SK-N-SH (cell line): ENCODE data around the gene TXNRD1. TPM values are rescaled to one million over a fixed set of nuclear protein-coding genes. Genes with fewer than 3 reads are reported as not detected.

ENCODE experiments used
- CTCF ChIA-PET: fragments of 300-600, 350-600 bp; formaldehyde crosslinking; extraction: SDS; loops from one replicate; lab custom pipeline; 2021; lab: Yijun Ruan, JAX
- POLR2A ChIA-PET: fragments of 350-600 bp; sonication (Branson Sonifier 250); formaldehyde crosslinking; extraction: SDS; loops from one replicate; lab custom pipeline; 2020; ENCODE audit warnings: antibody characterized with exemption, inconsistent platforms; lab: Yijun Ruan, JAX
- DNase-seq: peaks from one replicate; pipeline ENCODE4 v3.0.0; 2012
- H2AFZ ChIP-seq: fragments of 200-600 bp; sonication (generic); 2 replicates; pipeline ENCODE4 v1.8.1; 2016; ENCODE audit warnings: antibody characterized with exemption, mild to moderate bottlenecking, low read depth
- H3F3A ChIP-seq: fragments of 200-600 bp; sonication (generic); replicated peaks from 2 replicates; pipeline ENCODE3; 2016; ENCODE audit warnings: antibody characterized with exemption, mild to moderate bottlenecking; ENCODE audit not compliant: insufficient read depth
- H3K27ac ChIP-seq, 2 experiments: fragments of 200-500 bp in 1 of 2; fragments of 200-600 bp in 1 of 2; sonication (Bioruptor generic) in 1 of 2; sonication (generic), shearing (Covaris generic) in 1 of 2; 2 replicates each; pipeline versions ENCODE4 v1.5.1 to v1.6.1; 2014 to 2016; ENCODE audit warnings: low read depth in 2 of 2, inconsistent platforms in 1 of 2, low read length in 1 of 2, mild to moderate bottlenecking in 1 of 2, mixed read lengths in 1 of 2
- H3K27me3 ChIP-seq: fragments of 200-600 bp; sonication (generic), shearing (Covaris generic); 2 replicates; pipeline ENCODE4 v1.6.1; 2016; ENCODE audit warnings: mixed run types; ENCODE audit not compliant: insufficient read depth
- H3K36me3 ChIP-seq, 2 experiments: fragments of 200-500 bp in 1 of 2; fragments of 200-600 bp in 1 of 2; sonication (Bioruptor generic) in 1 of 2; sonication (generic) in 1 of 2; replicated peaks in 1 of 2; 2 replicates each; pipeline versions ENCODE3 to v1.5.1; 2014 to 2016; ENCODE audit warnings: low read length in 1 of 2, mild to moderate bottlenecking in 1 of 2; ENCODE audit not compliant: insufficient read depth in 2 of 2, control insufficient read depth in 1 of 2
- H3K4me1 ChIP-seq, 2 experiments: fragments of 200-500 bp in 1 of 2; fragments of 200-600 bp in 1 of 2; sonication (Bioruptor generic) in 1 of 2; sonication (generic), shearing (Covaris generic) in 1 of 2; 2 replicates each; pipeline versions ENCODE4 v1.5.1 to v1.6.1; 2014 to 2016; ENCODE audit warnings: low read depth in 1 of 2, low read length in 1 of 2, mixed run types in 1 of 2; ENCODE audit not compliant: insufficient read depth in 2 of 2, control insufficient read depth in 1 of 2
- H3K4me2 ChIP-seq: fragments of 200-600 bp; sonication (generic), shearing (Covaris generic); 2 replicates; pipeline ENCODE4 v1.6.1; 2017; ENCODE audit warnings: mixed run types
- H3K4me3 ChIP-seq, 2 experiments: fragments of 200-500 bp in 1 of 2; fragments of 200-600 bp in 1 of 2; sonication (Bioruptor generic) in 1 of 2; sonication (generic), shearing (Covaris generic) in 1 of 2; 2 replicates each; pipeline versions ENCODE4 v1.5.1 to v1.8.1; 2014 to 2016; ENCODE audit warnings: low read depth in 2 of 2, inconsistent platforms in 1 of 2, low read length in 1 of 2, mild to moderate bottlenecking in 1 of 2, mixed read lengths in 1 of 2, moderate library complexity in 1 of 2
- H3K79me2 ChIP-seq: fragments of 200-600 bp; sonication (generic); 2 replicates; pipeline ENCODE4 v1.8.1; 2017; ENCODE audit warnings: mild to moderate bottlenecking; ENCODE audit not compliant: insufficient read depth
- H3K9ac ChIP-seq: fragments of 200-600 bp; sonication (generic); 2 replicates; pipeline ENCODE4 v1.6.1; 2017; ENCODE audit warnings: mixed run types
- H3K9me2 ChIP-seq: fragments of 200-600 bp; sonication (generic); 2 replicates; pipeline ENCODE4 v1.6.1; 2017; ENCODE audit warnings: mixed run types
- H3K9me3 ChIP-seq: fragments of 200-600 bp; sonication (generic); 2 replicates; pipeline ENCODE4 v1.6.1; 2017; ENCODE audit warnings: mixed run types, mild to moderate bottlenecking, moderate library complexity
- H4K20me1 ChIP-seq: fragments of 200-600 bp; sonication (generic); 2 replicates; pipeline ENCODE4 v1.6.1; 2017; ENCODE audit warnings: mild to moderate bottlenecking, mixed run types; ENCODE audit not compliant: insufficient read depth
- CHD2 ChIP-seq: fragments of 150-350 bp; IDR thresholded peaks from 2 replicates; pipeline ENCODE4 v1.6.1; 2018; ENCODE audit warnings: low read length; ENCODE audit not compliant: partially characterized antibody
- EP300 ChIP-seq, 2 experiments: IDR thresholded peaks; 2 replicates each; pipeline versions ENCODE4 v1.4.0 to v1.6.1; 2012; ENCODE audit warnings: borderline replicate concordance in 1 of 2, low read depth in 1 of 2, low read length in 1 of 2
- FOXM1 ChIP-seq: IDR thresholded peaks from 2 replicates; pipeline ENCODE4 v1.4.0; 2012; ENCODE audit warnings: low read depth, mild to moderate bottlenecking
- GABPA ChIP-seq: IDR thresholded peaks from 2 replicates; pipeline ENCODE4 v1.4.0; 2012; ENCODE audit warnings: low read depth, mild to moderate bottlenecking
- GATA2 ChIP-seq: sonication (generic); formaldehyde crosslinking; IDR thresholded peaks from 2 replicates; pipeline ENCODE4 v1.5.0; 2020; ENCODE audit warnings: mild to moderate bottlenecking, missing genetic modification reagents
- JUND ChIP-seq: IDR thresholded peaks from 2 replicates; pipeline ENCODE4 v1.4.0; 2012
- NFIC ChIP-seq: IDR thresholded peaks from 2 replicates; pipeline ENCODE4 v1.4.0; 2012; ENCODE audit warnings: borderline replicate concordance
- RAD21 ChIP-seq: IDR thresholded peaks from 2 replicates; pipeline ENCODE4 v1.6.1; 2012; ENCODE audit warnings: mild to moderate bottlenecking, low read length
- RCOR1 ChIP-seq: fragments of 150-350 bp; IDR thresholded peaks from 2 replicates; pipeline ENCODE4 v1.6.1; 2017; ENCODE audit warnings: antibody characterized with exemption, low read length
- RFX5 ChIP-seq: IDR thresholded peaks from 2 replicates; pipeline ENCODE4 v1.6.1; 2012; ENCODE audit warnings: mild to moderate bottlenecking, improper control_type of control experiment, low read length
- RXRA ChIP-seq: IDR thresholded peaks from 2 replicates; pipeline ENCODE4 v1.4.0; 2012; ENCODE audit warnings: low read depth, mild to moderate bottlenecking, borderline replicate concordance
- SIN3A ChIP-seq: IDR thresholded peaks from 2 replicates; pipeline ENCODE4 v1.6.1; 2012; ENCODE audit warnings: low read depth, mild to moderate bottlenecking, low read length, moderate library complexity, borderline replicate concordance
- SMC3 ChIP-seq: IDR thresholded peaks from 2 replicates; pipeline ENCODE4 v1.6.1; 2012; ENCODE audit warnings: low read depth, low read length, improper control_type of control experiment
- TCF12 ChIP-seq: IDR thresholded peaks from 2 replicates; pipeline ENCODE4 v1.4.0; 2012
- YY1 ChIP-seq: IDR thresholded peaks from 2 replicates; pipeline ENCODE4 v1.4.0; 2012; ENCODE audit warnings: low read depth, mild to moderate bottlenecking
- WGBS: methylation state at CpG from one replicate; pipeline ENCODE4 v1.1.6; 2017; ENCODE audit warnings: low lambda C conversion rate; 5-methylcytosine and 5-hydroxymethylcytosine counted together
- polyA plus RNA-seq, 3 experiments: library from polyadenylated mRNA; depleted of rRNA; stranded (reverse); fragments of >200 nt; gene quantifications; 2 replicates each; pipeline ENCODE4 v1.2.3, GENCODE V29; 2012
- TF ChIP-seq, protein P1 (sequence below): IDR thresholded peaks from 2 replicates; pipeline ENCODE4 v1.4.0; 2012; ENCODE audit warnings: low read depth, borderline replicate concordance
- TF ChIP-seq, protein P2 (sequence below): IDR thresholded peaks from 2 replicates; pipeline ENCODE4 v1.6.1; 2012; ENCODE audit warnings: mild to moderate bottlenecking, low read depth, low read length, moderate library complexity
- TF ChIP-seq, protein P3 (sequence below): fragments of 150-350 bp; IDR thresholded peaks from 2 replicates; pipeline ENCODE4 v1.6.1; 2016; ENCODE audit warnings: mild to moderate bottlenecking, low read depth, low read length
- TF ChIP-seq, protein P4 (sequence below): fragments of 150-350 bp; IDR thresholded peaks from 2 replicates; pipeline ENCODE4 v1.6.1; 2017; ENCODE audit warnings: antibody characterized with exemption, low read length, low read depth, borderline replicate concordance
- TF ChIP-seq, protein P5 (sequence below): IDR thresholded peaks from 2 replicates; pipeline ENCODE4 v1.4.0; 2012; ENCODE audit warnings: low read depth, borderline replicate concordance

TXNRD1 gene
- polyA plus RNA-seq, 1 of the 3 experiments (the other 2 are of a cell fraction), result 143 TPM

DNA sequence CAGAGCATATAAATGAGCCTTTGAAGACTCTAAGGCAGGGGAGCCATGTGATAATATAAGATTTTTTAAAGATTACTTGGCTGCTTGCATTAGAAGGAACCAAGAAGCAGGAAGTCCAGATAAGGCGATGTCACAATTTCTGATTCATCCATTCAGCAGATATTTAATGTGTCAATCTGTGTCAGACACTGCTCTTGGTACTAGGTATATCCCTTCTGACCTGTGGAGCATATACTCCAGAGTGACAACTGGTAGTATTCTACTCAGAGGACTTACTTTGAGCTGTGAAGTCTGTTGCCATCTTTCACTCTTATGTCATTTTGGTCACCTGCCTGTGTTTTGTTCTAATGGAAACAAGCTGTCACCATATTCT is 98.6 kb downstream of the TXNRD1 start:
- Histone ChIP-seq H3K79me2 (peaks cover 90% of the 10 kb centered on the region), H3K4me2 (no peak overlapping the region)
- no peak for DNase-seq

More for the DNA sequence above, 98.6 kb downstream of the TXNRD1 start:
- Histone ChIP-seq H4K20me1 (peaks cover 17% of the 10 kb centered on the region), H3K36me3 (peaks cover 73 to 83% of the 10 kb centered on the region in 2 experiments), H3K27me3 (no peaks in the 10 kb centered on the region), H3K27ac (no peak overlapping the region), H3K9me3 (no peaks in the 10 kb centered on the region), H3K9ac (no peak overlapping the region), H3K9me2 (no peaks in the 10 kb centered on the region), H3K4me1 (no peaks in the 10 kb centered on the region; a peak in 1 of 4 replicates), H2AFZ (no peak overlapping the region), H3F3A (peaks cover 22% of the 10 kb centered on the region), H3K4me3 (no peak overlapping the region)
- TF ChIP-seq GATA2 (CRISPR knock-in tag), result no peak
- TF ChIP-seq FOXM1, result no peak
- TF ChIP-seq SMC3, result no peak
- no peak for TF ChIP-seq GABPA
- no peak for TF ChIP-seq EP300 (IDR thresholded peaks at IDR 0.05; ENCODE audit: borderline replicate concordance in 1 of 2, low read depth in 1 of 2, low read length in 1 of 2)
- TF ChIP-seq, protein P1, sequence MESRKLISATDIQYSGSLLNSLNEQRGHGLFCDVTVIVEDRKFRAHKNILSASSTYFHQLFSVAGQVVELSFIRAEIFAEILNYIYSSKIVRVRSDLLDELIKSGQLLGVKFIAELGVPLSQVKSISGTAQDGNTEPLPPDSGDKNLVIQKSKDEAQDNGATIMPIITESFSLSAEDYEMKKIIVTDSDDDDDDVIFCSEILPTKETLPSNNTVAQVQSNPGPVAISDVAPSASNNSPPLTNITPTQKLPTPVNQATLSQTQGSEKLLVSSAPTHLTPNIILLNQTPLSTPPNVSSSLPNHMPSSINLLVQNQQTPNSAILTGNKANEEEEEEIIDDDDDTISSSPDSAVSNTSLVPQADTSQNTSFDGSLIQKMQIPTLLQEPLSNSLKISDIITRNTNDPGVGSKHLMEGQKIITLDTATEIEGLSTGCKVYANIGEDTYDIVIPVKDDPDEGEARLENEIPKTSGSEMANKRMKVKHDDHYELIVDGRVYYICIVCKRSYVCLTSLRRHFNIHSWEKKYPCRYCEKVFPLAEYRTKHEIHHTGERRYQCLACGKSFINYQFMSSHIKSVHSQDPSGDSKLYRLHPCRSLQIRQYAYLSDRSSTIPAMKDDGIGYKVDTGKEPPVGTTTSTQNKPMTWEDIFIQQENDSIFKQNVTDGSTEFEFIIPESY, result no peak
- TF ChIP-seq YY1, result no peak
- TF ChIP-seq, protein P2, sequence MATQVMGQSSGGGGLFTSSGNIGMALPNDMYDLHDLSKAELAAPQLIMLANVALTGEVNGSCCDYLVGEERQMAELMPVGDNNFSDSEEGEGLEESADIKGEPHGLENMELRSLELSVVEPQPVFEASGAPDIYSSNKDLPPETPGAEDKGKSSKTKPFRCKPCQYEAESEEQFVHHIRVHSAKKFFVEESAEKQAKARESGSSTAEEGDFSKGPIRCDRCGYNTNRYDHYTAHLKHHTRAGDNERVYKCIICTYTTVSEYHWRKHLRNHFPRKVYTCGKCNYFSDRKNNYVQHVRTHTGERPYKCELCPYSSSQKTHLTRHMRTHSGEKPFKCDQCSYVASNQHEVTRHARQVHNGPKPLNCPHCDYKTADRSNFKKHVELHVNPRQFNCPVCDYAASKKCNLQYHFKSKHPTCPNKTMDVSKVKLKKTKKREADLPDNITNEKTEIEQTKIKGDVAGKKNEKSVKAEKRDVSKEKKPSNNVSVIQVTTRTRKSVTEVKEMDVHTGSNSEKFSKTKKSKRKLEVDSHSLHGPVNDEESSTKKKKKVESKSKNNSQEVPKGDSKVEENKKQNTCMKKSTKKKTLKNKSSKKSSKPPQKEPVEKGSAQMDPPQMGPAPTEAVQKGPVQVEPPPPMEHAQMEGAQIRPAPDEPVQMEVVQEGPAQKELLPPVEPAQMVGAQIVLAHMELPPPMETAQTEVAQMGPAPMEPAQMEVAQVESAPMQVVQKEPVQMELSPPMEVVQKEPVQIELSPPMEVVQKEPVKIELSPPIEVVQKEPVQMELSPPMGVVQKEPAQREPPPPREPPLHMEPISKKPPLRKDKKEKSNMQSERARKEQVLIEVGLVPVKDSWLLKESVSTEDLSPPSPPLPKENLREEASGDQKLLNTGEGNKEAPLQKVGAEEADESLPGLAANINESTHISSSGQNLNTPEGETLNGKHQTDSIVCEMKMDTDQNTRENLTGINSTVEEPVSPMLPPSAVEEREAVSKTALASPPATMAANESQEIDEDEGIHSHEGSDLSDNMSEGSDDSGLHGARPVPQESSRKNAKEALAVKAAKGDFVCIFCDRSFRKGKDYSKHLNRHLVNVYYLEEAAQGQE, result no peak
- no peak for TF ChIP-seq TCF12
- TF ChIP-seq RCOR1, result no peak
- TF ChIP-seq, protein P3, sequence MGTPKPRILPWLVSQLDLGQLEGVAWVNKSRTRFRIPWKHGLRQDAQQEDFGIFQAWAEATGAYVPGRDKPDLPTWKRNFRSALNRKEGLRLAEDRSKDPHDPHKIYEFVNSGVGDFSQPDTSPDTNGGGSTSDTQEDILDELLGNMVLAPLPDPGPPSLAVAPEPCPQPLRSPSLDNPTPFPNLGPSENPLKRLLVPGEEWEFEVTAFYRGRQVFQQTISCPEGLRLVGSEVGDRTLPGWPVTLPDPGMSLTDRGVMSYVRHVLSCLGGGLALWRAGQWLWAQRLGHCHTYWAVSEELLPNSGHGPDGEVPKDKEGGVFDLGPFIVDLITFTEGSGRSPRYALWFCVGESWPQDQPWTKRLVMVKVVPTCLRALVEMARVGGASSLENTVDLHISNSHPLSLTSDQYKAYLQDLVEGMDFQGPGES, result no peak
- no peak for TF ChIP-seq RXRA
- TF ChIP-seq, protein P4, sequence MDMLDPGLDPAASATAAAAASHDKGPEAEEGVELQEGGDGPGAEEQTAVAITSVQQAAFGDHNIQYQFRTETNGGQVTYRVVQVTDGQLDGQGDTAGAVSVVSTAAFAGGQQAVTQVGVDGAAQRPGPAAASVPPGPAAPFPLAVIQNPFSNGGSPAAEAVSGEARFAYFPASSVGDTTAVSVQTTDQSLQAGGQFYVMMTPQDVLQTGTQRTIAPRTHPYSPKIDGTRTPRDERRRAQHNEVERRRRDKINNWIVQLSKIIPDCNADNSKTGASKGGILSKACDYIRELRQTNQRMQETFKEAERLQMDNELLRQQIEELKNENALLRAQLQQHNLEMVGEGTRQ, result no peak
- no peak for TF ChIP-seq CHD2
- no peak for TF ChIP-seq RAD21
- TF ChIP-seq SIN3A, result no peak
- TF ChIP-seq, protein P5, sequence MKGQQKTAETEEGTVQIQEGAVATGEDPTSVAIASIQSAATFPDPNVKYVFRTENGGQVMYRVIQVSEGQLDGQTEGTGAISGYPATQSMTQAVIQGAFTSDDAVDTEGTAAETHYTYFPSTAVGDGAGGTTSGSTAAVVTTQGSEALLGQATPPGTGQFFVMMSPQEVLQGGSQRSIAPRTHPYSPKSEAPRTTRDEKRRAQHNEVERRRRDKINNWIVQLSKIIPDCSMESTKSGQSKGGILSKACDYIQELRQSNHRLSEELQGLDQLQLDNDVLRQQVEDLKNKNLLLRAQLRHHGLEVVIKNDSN, result no peak
- no peak for TF ChIP-seq NFIC
- no peak for TF ChIP-seq RFX5
- TF ChIP-seq JUND, result no peak
- ChIA-PET CTCF (interaction anchor here (0.7 kb wide), 1 partner anchor 174 kb away, joined by 3 read pairs; no protein-coding TSS in a partner anchor), POLR2A (no interaction called here)
- 100% methylated on average over 1 of the region's 1 CpG for WGBS
